Duodenal mucosa (tissue), 2 donors: ENCODE data around the gene YIF1B.

Source experiments
- H3K27ac ChIP-seq: one replicate; pipeline ENCODE4 v1.7.0; 2013; ENCODE audit warnings: low read depth, low read length
- H3K27me3 ChIP-seq, 2 donors: one replicate each; pipeline ENCODE4 v1.7.0; 2013; ENCODE audit warnings: low read length in 2 of 2, control low read depth in 1 of 2; ENCODE audit not compliant: insufficient read depth in 2 of 2, control insufficient read depth in 1 of 2
- H3K36me3 ChIP-seq, 2 donors: one replicate each; pipeline ENCODE4 v1.7.0; 2013; ENCODE audit warnings: low read length in 2 of 2, control low read depth in 1 of 2; ENCODE audit not compliant: insufficient read depth in 2 of 2, control insufficient read depth in 1 of 2
- H3K4me1 ChIP-seq, 2 donors: one replicate each; pipeline ENCODE4 v1.7.0; 2013; ENCODE audit warnings: low read length in 2 of 2, control low read depth in 1 of 2; ENCODE audit not compliant: insufficient read depth in 2 of 2, control insufficient read depth in 1 of 2
- H3K4me3 ChIP-seq, 2 donors: one replicate each; pipeline ENCODE4 v1.7.0; 2013; ENCODE audit warnings: low read length in 2 of 2, low read depth in 1 of 2
- H3K9ac ChIP-seq, 2 donors: one replicate each; pipeline ENCODE4 v1.7.0; 2013; ENCODE audit warnings: low read length in 2 of 2, low read depth in 1 of 2
- H3K9me3 ChIP-seq, 2 donors: one replicate each; pipeline ENCODE4 v1.7.0; 2013; ENCODE audit warnings: low read length in 2 of 2, control low read depth in 1 of 2; ENCODE audit not compliant: control insufficient read depth in 1 of 2

The YIF1B gene

DNA sequence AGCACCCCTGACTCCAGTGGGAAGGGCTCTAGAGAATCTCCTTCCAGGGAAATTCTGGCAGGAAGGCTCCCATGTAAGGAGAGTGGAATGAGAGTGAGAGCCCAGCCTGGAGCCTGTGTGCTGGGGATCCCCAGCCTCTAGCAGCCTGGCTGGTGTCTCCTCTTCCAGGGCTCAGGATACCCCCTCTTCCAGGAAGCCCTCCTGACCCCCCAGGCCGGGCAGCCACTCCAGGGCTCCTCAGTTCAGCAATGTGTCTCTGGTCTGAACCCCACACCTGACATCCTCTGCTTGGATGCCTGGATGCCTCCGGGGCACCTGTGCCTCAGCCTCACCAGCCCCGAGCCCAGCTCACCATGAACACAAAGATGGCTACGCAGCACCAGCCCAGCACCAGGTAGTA lies 8.7 kb downstream of the YIF1B start:
- Histone ChIP-seq H3K9ac (no peak overlapping the region), H3K9me3 (no peaks in the 10 kb centered on the region), H3K4me1 (peaks cover 0 to 11% of the 10 kb centered on the region in 2 donors), H3K27ac (no peak overlapping the region), H3K27me3 (no peaks in the 10 kb centered on the region), H3K4me3 (no peak overlapping the region), H3K36me3 (peaks cover 4 to 25% of the 10 kb centered on the region in 2 donors)

GRCh38 chr19:38306236-38306635 lies 9.5 kb downstream of the YIF1B start:
- Histone ChIP-seq H3K27me3 (no peaks in the 10 kb centered on the region), H3K9ac (no peak overlapping the region), H3K4me3 (no peak overlapping the region), H3K27ac (no peak overlapping the region), H3K9me3 (no peaks in the 10 kb centered on the region), H3K36me3 (peaks cover 4 to 25% of the 10 kb centered on the region in 2 donors), H3K4me1 (peaks cover 0 to 11% of the 10 kb centered on the region in 2 donors)

DNA sequence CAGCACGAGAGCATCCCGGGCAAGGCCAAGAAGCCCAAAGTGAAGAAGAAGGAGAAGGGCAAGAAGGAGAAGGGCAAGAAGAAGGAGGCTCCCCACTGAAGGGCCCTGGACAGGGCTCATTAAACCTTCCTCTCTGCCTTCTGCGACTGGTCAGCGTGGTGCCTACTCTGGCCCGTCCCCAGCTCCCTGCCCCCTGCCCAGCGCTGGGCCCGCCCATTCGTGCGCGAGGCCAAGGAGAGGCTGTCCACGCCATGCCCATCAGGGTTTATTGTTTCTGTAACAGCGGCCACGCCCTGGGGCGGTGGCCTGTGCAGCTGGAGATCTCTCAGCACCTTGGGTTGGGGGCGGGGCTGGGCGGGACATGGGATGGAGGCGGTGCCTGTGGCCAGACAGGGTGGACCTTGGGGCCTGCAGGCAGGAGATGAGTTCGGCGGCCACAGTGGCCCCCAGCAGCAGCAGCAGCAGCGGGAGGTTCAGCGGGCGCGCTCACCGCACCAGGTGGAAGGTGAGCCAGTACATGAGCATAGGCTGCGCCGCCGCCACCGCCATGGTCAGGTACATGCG lies 10.8 kb downstream of the YIF1B start:
- Histone ChIP-seq H3K9me3 (no peaks in the 10 kb centered on the region), H3K4me1 (peaks cover 0 to 19% of the 10 kb centered on the region in 2 donors), H3K4me3 (peak overlapping the region; percentile 71 to 80), H3K9ac (peak overlapping the region; percentile 88 to 92), H3K27ac (peak overlapping the region; percentile 96), H3K36me3 (peaks cover 4 to 25% of the 10 kb centered on the region in 2 donors), H3K27me3 (no peaks in the 10 kb centered on the region)

- Histone ChIP-seq H3K27me3 (no peaks in the 10 kb centered on the region), H3K9ac (peak overlapping the region; percentile 88 to 92), H3K27ac (peak overlapping the region; percentile 96), H3K9me3 (no peaks in the 10 kb centered on the region), H3K4me1 (peaks cover 0 to 19% of the 10 kb centered on the region in 2 donors), H3K36me3 (peaks cover 4 to 23% of the 10 kb centered on the region in 2 donors), H3K4me3 (peak overlapping the region; percentile 71 to 80)
Observed at GRCh38 chr19:38304352-38304865, 11.3 kb downstream of the YIF1B start.

DNA sequence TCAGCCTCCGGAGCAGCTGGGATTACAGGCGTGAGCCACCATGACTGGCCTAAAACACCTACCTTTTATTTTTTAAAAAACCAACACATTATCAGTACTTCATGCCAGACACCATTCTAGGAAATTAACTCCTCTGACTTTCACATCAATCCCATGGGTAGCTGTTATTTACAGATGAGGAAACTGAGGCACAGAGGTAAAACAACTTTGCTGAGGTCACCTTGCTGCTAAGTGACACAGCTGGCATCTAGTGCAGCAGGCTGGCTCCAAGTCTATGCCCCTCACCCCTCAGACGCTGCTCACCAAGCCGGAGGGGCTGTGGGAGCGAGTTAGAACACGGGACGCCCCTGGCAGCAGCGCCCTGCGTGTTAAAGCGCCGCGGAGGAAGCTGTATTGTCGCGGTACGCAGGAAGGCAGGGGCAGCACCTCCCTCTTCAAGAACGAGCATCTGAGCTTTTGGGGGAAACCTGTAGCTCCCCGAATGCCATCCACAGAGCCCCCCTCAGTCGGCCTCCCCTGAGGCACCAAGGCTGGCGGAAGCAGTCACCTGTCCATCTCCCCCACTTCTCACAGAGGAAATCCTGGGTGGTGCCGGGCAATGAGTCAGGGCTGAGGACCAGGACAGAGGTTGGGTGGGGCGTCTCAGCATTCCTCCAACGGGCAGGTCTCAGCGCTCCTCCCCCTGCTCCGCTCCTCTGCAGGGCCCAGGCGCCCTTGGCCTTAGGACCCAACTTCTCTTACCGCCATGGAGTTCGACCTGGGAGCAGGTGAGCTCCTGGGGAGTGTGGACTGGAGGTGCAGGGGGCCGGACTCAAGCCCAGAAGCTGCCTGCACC lies 12.0 kb downstream of the YIF1B start, which contains the start of gene C19orf33:
TSS of gene C19orf33 (plus strand) at position 735 of the 835 bp plus-strand sequence. CDS start at position 746, 11 bp downstream.
- Histone ChIP-seq H3K27me3 (no peaks in the 10 kb centered on the region), H3K9me3 (no peaks in the 10 kb centered on the region), H3K4me1 (peaks cover 0 to 19% of the 10 kb centered on the region in 2 donors), H3K36me3 (peaks cover 4 to 18% of the 10 kb centered on the region in 2 donors), H3K9ac (peak within 1 kb of the TSS; percentile 88 to 92), H3K27ac (peak within 1 kb of the TSS; percentile 96), H3K4me3 (peak within 1 kb of the TSS; percentile 71 to 80)

DNA sequence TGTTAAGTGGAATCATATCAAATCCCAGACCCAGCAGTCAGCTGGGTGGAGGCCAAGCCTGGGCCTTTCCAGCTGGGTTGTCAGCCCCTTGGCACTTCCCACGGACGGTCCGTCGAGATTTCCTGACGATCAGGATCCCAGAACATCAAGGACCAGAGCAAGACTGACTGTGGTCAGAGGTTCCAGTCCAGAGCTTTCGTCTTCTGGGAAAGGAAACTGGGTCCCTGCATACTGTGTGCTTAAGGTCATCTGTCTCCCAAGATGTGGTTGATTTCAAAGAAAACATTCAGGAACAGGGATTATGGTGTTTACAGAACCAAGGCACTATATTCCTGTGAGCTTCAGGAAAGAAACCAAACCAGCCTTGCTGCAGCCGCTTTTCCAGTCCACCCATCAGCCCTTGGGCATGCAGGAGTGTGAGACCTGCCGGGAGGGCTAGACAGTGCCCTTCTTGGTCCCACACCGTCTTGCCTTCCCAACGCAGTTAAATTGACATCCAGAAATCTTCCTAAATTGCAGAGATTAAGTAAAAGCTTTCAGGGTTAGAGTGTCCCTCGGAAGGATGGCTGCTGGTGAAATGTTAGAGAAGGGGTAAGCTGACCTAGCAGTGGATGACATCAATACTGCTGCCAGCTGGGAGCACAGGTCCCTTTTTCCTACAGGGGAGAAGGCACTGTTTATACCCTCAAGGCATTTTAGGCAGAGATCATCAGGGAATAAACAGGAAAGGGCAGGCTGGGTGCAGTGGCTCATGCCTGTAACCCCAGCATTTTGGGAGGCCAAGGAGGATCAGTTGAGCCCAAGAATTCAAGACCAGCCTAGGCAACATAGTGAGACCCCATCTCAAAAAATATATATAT lies 16.7 kb downstream of the YIF1B start:
- H3K9ac ChIP-seq, result no peak overlapping the region
- no peak overlapping the region for H3K27ac ChIP-seq
- H3K4me1 ChIP-seq, result peaks cover 0 to 13% of the 10 kb centered on the region in 2 donors
- H3K27me3 ChIP-seq, result no peaks in the 10 kb centered on the region
- H3K4me3 ChIP-seq, result no peak overlapping the region
- H3K36me3 ChIP-seq, result peaks cover 3 to 4% of the 10 kb centered on the region in 2 donors
- no peaks in the 10 kb centered on the region for H3K9me3 ChIP-seq

DNA sequence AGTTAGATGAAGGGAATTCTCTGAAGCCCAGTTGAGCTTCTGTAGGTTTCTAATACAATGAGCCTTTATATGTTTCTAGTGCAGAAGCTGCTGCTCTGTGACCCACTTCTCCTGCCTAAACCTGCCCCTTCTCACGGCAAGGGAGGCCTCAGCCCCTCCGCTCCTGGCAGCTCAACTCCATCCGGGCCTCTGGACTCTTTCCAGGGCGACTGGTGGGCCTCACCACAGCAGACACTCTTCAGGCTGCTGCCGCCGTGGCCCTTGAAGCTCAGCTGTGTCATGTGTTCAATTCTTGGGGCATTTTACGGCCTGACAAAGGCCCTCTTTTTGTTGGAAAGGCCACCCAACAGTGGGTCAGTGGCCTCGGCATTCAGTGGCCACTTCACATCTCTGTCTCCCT lies 21.7 kb downstream of the YIF1B start:
- Histone ChIP-seq H3K27me3 (no peaks in the 10 kb centered on the region), H3K27ac (no peak overlapping the region), H3K9me3 (no peaks in the 10 kb centered on the region), H3K9ac (no peak overlapping the region), H3K4me3 (no peak overlapping the region), H3K4me1 (no peaks in the 10 kb centered on the region), H3K36me3 (peaks cover 20 to 45% of the 10 kb centered on the region in 2 donors)

DNA sequence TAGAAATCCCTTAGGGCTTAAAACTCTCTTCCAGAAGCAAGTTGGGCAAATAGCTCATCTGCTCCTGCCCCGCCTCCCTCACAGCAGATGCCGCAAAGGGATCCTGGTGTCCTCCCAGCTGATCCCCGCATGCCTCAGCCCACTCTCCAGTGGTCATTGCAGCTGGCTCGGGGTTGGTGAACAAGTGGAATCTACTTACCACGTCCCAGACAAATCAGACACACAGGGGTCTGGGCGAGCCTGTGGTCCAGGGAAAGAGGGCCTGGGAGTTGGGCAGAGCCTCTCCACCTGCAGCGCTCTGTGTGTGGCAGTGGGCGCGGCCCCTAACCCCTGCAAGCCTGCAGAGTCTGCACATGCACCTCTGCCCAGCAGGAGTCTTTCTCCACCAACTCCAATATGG lies 22.5 kb downstream of the YIF1B start:
- no peak overlapping the region for H3K9ac ChIP-seq
- no peaks in the 10 kb centered on the region for H3K27me3 ChIP-seq
- no peak overlapping the region for H3K4me3 ChIP-seq
- no peak overlapping the region for H3K27ac ChIP-seq
- no peaks in the 10 kb centered on the region for H3K4me1 ChIP-seq
- peaks cover 26 to 53% of the 10 kb centered on the region in 2 donors for H3K36me3 ChIP-seq
- H3K9me3 ChIP-seq, result no peaks in the 10 kb centered on the region

- Histone ChIP-seq H3K9me3 (no peaks in the 10 kb centered on the region), H3K27ac (no peak overlapping the region), H3K4me3 (no peak overlapping the region), H3K9ac (no peak overlapping the region), H3K27me3 (no peaks in the 10 kb centered on the region), H3K36me3 (peaks cover 26 to 63% of the 10 kb centered on the region in 2 donors), H3K4me1 (no peaks in the 10 kb centered on the region)
Observed at GRCh38 chr19:38291855-38292254, 23.9 kb downstream of the YIF1B start.
